Keratinocyte (primary cell): ENCODE measurements around the gene SURF2.

ENCODE experiments used
- EZH2 ChIP-seq: IDR thresholded peaks from one replicate; pipeline ENCODE4 v1.6.1; 2012; ENCODE audit warnings: inconsistent platforms, mild to moderate bottlenecking, low read length, moderate library complexity
- TF ChIP-seq, protein P1 (sequence below), 3 experiments: IDR thresholded peaks in 1 of 3; conservative IDR thresholded peaks in 1 of 3; optimal IDR thresholded peaks in 1 of 3; 2 replicates in 2 of 3; 3 replicates in 1 of 3; pipeline versions ENCODE3 to v1.5.1; 2011; ENCODE audit warnings: low read length in 3 of 3, mild to moderate bottlenecking in 3 of 3, moderate library complexity in 2 of 3, control low read depth in 1 of 3, inconsistent platforms in 1 of 3; ENCODE audit not compliant: insufficient read depth in 2 of 3; ENCODE audit errors: extremely low read depth in 1 of 3

GRCh38 chr9:133368249-133368881 lies 12.0 kb downstream of the SURF2 start:
- TF ChIP-seq, protein P1, sequence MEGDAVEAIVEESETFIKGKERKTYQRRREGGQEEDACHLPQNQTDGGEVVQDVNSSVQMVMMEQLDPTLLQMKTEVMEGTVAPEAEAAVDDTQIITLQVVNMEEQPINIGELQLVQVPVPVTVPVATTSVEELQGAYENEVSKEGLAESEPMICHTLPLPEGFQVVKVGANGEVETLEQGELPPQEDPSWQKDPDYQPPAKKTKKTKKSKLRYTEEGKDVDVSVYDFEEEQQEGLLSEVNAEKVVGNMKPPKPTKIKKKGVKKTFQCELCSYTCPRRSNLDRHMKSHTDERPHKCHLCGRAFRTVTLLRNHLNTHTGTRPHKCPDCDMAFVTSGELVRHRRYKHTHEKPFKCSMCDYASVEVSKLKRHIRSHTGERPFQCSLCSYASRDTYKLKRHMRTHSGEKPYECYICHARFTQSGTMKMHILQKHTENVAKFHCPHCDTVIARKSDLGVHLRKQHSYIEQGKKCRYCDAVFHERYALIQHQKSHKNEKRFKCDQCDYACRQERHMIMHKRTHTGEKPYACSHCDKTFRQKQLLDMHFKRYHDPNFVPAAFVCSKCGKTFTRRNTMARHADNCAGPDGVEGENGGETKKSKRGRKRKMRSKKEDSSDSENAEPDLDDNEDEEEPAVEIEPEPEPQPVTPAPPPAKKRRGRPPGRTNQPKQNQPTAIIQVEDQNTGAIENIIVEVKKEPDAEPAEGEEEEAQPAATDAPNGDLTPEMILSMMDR (optimal IDR thresholded peaks at IDR 0.05 in 1 of 3, IDR thresholded peaks at IDR 0.05 in 1 of 3, conservative IDR thresholded peaks at IDR 0.05 in 1 of 3; ENCODE audit: extremely low read depth in 1 of 3, insufficient read depth in 2 of 3, low read length in 3 of 3) = no peak
- TF ChIP-seq EZH2 = no peak
